Measurements from ENCODE around the gene KRT2.

DNA sequence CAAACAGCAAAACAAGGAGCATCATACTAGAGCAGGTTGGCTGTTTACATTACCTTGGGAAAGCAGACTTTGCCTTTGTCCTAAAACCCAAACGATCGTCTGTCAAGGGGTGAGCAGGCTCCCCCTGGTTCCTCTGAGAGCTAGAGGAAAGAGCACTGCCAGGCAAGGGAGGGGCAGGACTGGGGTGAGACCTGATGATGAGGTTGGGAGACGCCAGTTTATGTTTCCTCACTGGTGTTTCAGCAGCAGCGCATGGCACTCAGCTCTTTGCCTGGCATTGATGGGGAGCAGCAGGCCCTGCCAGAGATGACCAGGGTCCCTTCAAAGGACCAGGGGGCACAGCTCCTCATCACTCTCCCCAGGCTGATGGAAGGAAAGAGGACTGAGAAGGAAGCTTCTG lies 7.9 kb upstream of the KRT2 start:
- TF ChIP-seq RAD21 (IDR thresholded peaks at IDR 0.05; ENCODE audit: low read depth) (no peak), EP300 (IDR thresholded peaks at IDR 0.05; ENCODE audit: borderline replicate concordance) (no peak), NFIC (IDR thresholded peaks at IDR 0.05) (no peak), CEBPB (IDR thresholded peaks at IDR 0.05) (no peak)
- TF ChIP-seq, protein P1, sequence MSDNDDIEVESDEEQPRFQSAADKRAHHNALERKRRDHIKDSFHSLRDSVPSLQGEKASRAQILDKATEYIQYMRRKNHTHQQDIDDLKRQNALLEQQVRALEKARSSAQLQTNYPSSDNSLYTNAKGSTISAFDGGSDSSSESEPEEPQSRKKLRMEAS (IDR thresholded peaks at IDR 0.05): no peak
